NCI-H345 treated with DMSO at 0.1 percent for 48 hours (cell line): ENCODE results near the gene CDH4.

Experiments used
- DNase-seq: peaks from one replicate; lab custom pipeline; 2025; ENCODE audit not compliant: unreplicated experiment; lab: John Stamatoyannopoulos, UW

CDH4 gene

DNA sequence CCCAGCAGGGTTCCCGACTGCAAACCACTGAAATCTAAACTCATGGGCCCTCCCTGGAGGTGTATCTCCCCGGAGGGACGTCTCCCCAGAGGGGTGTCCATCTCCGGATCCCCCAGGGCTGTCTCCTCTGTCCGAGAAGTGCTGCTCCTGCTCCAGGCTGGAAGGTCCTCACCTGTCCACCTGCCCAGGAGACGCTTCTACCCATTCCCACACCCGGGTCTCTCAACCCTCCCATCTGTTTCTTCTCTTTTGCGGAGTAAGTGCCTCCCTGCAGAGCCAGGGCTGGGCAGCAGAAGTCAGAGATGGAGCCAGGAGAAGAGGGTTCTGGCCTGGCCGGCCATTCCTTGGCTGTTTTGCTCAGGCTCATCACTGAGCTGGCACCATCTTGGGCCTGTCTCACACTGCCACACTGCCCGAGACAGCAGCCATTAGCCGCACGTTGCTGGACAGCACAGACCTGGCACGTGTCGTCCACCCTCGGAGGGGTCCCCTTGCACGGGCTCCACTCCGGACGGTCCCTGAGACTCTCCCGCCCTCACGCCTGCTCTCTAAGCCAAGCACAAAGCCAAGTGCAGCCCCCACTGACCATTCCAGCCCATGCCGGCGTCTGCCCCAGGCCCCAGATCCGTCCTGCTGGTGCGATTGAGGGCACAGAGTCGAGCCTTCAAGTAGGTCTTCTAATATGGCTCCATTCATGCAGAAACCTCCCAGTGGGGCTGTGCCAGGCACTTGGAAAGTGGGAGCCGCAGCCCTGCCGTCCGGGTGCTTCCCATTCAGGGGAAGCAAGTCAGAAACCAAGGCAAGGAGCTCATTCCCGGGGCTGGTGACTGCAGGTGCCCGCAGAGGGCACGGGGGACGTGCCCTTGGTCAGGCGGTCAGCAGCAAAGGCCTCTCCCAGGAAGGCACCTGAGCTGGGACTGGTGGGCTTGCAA lies 445.9 kb downstream of the CDH4 start:
- DNase-seq, result no peak

DNA sequence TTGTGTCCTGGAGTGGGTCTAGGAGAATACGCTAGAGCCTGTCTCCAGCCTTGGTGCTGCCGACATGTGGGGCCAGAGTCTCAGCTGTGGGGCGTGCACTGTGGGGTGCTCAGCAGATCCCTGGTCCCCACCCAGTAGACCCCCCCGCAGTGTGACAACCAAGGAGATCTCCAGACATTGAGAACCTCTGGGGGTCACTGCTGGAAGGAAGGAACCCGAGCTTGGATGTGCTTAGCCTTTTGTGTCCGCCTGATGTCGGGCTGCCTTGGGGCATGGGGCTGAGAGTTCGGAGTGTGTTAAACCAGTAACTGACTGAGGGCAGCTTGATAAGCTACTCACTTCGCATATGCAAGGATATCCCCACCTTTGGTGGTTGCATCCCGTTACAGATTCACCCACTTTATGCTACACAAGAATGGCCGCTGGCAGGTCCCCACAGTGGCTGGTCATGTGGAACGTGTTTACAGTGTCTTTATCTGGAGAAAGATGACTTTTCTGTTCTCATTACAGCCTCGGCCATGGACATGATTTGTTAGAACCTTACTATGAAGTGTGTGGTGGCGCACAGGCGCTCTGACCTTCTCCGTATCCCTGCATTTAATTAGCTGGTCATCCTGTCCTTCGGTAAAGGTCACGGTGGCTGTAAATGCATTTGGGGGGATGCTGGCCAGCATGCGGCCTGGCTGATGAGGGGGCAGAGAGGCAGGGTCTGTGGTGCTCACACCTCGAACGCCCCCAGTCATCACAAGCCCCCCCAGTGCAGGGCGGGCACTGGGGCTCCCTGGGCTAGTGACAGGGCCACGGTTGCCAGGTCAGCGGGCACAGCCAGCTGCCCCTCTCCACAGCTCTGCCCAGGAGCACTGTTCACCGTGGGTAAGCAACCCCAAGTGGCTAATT lies 446.8 kb downstream of the CDH4 start:
- DNase-seq, result no peak

DNA sequence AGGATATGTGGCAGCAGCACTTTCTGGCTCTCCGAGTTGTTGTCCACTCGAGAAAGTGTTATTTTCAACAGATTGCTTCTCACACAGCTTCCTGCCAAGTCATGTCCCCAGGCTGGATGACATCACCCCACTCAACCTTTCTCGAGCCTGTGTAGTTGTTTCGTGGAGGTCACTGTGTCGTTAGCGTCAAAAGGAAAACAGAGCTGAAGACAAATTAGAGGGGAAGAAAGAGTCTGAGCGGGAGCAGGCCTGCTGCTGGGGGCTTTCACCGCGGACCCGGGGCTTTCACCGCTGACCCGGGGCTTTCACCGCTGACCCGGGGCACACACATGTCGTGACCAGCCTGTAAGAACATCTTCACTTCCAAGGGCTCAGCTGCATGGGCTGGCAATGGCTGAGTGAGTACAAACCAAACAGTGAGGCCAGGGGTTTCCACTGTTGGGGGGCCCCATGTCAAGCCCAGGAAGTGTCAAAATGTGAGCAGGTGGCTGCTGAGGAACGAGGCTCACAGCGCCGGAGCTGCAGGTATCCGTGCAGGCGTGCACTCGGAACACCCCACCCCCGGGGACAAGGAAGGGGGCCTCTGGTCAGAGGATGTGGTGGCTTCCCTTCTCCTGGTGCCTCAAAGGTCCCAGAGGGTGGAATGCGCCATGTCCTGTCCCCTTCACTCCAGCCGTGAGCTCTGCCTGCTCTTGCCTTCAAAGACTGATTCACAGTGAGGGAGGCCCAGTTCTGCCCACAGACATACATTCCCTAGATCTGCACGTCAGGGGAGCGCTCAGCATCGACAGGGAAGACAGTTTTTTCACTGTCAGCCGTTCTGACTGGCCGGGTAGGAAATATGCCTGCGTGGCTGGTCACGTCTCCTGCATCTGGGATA lies 447.7 kb downstream of the CDH4 start:
- no peak for DNase-seq

DNA sequence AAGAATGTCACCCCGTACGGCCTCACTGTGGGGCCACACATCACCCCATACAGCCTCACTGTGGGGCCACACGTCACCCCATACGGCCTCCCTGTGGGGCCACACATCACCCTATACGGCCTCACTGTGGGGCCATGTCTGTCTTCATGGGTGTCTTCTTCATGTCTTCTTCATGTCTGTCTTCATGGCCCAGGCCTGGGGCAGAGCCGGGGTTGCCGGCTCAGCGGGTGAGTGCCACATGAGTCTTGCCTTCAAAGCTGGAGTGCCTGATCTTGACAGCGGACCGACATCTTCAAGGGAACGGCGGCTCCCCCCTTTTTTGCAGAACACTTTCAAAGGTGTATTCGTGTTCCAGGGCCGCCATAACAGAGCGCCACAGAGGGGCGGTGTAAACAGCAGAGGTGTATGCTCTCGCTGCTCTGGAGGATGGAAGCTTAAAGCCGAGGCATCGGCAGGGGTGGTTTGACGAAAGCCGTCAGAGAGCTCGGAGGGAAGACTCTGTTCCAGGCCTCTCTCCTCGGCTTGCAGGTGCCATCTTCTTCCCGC lies 448.6 kb downstream of the CDH4 start:
- DNase-seq, result no peak

DNA sequence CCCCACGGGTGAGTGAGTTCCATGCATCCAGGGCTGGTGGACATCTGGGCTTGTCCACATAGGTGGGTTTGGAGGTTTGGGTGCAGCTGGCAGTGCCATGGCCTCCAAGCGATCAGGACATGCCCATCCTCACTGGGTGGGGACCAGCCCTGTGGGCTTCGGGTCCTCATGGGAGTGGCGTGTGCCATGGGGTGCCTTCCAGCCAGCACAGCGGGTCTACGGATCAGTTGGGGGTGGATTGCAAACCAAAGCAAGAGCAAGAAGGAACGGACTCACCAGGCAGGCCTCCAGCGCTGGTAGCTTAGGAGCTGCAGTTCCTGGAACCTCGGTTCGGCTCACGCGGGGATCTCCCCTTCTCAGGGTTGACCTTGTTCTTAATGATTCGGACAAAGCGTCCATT lies 449.3 kb downstream of the CDH4 start:
- no peak for DNase-seq

DNA sequence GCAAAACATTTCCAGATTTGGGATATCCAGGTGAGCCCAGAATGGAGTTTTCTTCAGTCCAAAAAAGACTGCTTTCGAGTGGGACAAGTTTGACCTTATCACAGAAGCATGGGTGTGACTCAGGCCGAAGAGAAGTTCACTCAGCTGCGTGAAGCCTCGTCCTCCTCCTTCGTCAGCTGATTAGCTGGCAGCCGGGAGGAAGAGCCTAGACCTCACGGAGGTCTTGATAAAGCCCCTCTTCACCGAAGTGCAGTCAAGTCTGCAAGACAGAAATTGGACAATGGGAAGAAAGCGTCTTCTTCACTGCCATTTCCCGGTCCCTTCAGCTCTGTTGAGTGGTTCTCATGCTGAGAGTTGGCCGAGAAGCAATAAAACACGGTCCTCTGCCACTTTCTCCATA lies 449.7 kb downstream of the CDH4 start:
- DNase-seq, result no peak

DNA sequence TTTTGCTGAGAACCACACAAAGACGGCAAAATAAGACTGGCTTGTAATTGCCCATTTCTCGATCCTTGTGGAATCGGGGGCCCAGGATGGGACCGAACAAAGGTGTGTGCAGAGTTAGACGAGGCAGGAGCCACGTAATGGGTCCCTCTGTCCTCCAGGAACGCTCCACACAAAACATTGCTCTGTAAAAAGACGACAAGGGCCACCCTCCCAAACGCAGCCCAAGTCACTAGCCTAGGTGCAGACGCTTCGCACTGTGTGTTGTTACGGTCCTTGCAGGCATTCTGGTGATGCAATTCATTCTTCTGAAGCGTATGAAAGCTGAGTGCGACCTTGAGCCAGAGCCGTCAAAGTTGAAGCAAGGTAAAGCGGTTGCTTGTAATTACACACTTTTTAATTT lies 450.2 kb downstream of the CDH4 start:
- no peak for DNase-seq

DNA sequence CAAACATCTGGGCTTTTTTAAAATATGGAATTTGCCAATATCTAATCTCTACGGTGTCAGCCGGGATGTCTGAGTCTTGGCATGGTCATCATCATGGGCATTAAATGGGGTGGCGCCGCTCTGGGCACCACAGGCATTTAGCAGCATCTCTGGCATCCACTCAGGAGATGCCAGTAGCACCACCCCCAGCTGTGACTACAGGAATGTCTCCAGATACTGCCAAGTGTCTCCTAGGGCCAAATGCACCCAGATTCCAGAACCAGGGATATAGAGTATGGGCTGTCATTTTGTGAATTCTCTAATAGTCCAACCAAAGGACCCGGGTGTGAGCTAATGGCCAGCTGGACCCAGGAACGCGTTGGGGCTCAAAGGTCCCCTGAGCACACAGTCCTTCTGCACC lies 452.6 kb downstream of the CDH4 start:
- no peak for DNase-seq

DNA sequence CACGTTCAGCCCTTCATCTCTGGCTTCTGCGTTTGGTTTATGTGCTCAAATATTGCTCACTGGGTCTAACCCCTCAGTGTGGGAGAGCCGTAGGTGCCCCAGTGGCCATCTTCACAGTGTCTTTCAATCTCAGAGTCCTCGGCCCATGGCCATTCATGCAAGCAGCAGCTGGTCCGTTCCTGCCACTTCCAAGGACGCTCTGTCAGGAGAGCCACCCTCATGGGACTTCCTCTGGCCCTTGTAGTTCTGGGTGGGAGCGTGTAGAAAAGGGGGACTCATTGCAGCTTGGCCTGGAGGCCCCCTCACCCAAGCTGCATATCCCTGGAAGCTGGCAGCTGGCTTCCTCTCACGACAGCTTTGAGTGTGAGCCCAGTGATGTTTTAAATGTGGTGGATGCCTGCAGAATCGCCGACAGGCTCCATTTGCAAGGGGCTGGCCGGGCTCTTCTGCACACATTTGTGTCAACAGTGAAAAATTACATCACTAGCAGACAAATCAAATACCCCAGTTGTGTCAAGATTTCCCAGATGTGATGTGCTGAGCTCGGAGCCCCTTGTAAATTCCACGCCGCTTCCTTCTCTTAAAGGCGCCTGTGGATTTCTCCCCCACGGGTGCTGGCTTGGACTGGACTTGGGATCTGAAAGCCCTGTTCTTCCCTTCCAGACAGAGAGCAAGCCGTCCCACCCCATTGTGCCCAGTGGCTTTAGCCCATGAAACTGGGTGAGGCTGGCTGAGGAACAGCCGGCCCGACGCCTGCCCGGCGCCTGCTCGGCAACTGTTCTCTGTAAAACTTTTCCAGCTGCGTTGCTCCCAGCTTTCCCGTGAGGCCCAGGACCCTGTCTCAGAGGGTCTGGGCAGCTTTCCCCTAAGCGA lies 453.6 kb downstream of the CDH4 start:
- DNase-seq, result no peak

DNA sequence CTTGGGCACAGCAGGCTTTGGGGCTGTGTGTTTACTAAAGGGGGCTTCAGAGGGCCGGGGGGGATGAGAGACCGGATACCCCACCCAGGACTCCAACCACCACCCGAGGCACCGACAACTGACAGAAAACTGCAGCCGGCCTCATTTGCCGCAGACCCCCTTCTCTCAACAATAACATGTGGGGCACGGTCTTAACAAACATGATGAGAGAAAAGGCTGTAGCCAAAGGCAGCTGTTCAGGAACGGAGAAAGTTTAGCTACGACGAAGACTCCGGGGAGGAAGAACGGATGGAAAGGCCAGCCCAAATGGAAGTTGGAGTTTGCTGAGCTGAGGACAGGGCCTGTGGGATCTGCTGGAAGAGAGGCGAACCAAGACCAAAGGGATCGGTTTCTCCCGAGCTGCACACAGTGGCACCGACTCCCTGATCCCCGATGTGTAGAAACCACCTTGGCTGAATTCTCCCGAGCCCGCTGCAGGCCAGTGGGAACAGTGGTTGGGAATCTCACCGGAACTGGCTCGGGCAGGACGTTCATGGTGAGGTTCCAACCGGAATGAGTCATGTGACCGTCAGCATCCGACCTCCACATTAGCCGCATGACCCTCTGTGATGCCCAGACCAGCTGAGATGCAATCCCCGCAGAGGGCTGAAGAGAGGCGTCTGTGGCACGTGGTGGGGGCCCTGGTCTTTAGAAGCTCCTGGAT lies 454.3 kb downstream of the CDH4 start:
- DNase-seq, result no peak

DNA sequence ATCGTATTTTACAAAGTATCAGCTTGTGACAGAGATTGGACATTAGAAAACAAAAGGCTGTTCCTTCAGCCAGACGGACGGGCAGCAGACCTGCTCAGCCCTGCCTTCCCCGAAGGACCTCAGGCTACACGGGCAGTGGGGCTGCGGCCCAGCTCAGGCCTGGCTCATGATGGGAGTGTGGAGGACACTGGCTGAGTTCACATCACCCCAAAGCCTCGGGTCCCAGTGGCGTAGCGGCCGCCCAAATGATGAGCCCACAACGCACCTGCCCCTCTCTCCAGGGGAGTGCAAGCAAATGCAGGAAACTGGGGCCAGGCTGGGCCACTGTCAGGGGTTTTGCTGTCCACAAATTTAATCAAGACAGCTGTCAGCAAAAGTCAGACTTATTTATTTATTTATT lies 456.8 kb downstream of the CDH4 start:
- no peak for DNase-seq

DNA sequence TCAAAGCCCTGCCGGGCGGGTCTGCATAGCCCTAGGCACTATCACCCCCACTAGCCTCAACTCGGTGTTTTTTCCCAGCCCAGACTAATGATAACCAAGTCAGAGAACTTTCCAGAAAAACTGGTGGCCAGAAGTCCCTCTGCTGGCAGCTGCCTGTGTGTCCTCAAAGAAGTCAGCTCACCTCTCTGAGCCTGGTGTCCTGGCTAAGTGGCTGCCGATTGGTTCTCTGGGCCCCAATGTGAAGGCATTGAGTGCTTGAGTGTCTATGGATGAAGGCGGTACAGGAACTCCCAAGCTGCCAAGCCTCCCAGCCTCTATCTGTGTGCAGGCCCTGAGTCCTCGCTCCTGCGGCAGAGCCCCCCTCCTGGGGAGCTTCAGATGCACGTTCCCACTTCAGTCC lies 458.0 kb downstream of the CDH4 start:
- DNase-seq, result no peak

DNA sequence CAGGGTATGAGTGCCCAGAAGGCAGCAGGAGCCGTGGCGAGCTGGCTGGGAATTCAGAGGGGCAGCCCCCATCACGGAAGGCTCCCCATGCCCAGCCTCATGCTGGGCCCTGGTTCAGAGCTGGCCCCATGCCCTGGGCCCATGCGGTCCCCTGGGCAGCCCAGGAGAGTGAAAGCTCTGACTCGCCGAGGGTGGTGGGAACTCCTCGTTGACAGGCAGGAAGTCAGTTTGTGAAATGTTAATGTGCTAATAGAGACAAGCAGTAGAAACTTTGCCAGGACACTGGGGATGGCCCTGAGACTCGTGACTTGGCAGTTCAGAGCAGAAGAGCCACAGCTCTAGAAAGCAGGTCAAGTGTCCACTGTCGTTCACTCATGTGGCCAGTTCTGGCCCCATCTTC lies 460.6 kb downstream of the CDH4 start:
- no peak for DNase-seq

DNA sequence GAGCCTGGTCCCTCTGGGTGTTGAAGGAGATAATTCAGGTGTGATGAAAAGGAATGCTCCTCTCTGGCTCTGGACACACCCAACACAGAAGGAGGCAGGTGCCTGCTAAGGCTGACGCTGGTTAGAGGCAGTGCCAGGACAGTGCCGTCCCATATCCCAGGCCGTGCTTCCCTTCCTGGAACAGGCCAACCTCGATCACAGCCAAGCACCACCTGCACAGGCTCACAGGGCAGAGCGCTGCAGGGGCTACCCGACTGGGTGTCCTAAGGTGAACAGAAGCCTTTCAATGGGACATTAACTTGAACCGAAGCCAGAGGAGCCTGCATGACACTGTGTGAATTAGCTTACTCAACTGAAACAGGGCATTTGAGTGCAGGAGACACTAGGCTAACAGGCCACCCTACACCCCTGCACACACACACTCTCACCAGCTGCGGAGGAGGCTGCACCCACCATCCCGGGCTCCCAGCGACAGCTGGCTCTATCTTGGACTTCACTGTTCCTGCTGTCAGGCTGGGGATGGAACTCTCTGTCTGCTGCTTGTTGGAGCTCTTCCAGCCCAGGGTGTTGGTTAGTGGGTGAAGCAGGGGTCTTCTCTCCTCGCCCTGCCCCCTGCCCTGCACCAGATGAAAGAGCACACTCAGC lies 466.4 kb downstream of the CDH4 start:
- no peak for DNase-seq

DNA sequence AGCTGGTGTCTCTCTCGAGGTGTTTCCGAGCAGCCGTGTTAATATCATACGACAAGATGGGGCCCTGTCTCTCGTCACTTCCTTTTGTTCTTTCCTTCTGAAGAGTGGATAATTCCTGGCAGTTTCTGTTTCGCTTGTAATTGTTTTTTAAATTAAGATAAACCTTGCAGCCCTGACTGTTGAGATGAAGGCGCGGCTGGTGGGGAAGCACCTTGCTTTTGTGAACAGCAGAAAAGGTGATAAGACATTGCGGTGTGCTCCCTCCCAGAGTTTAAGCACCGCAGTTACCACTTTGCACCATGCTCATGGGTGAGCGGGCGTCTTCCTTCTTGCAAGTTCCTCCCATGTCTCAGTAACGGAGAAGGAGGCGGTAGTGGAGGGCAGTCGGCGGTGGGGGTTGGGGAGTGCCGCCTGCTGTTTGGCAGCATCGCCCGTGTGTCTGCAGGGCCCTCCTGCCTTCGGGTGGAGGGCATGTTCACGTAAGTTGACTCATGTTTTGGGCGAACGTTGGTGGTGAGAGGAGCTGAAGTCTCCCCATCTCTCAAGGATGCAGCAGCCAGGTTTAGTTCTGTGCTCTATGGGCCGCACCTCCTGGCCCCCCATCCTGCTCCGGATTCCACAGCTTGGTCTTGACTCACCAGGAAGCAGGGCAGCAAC lies 467.8 kb downstream of the CDH4 start:
- DNase-seq, result no peak

DNA sequence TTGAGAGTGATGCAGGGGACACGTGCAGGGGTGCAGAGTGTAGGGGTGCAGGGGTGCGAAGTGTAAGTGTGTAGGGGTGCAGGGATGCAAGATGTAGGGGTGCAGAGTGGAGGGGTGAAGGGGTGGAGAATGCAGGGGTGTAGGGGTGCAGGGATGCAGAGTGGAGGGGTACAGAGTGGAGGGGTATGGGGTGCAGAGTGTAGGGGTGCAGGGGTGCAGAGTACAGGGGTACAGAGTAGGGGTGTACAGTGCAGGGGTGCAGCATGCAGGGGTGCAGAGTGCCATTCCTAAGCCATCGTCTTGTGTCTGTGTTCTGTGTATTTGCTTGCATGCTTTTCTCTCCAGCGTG lies 468.3 kb downstream of the CDH4 start:
- DNase-seq, result no peak

DNA sequence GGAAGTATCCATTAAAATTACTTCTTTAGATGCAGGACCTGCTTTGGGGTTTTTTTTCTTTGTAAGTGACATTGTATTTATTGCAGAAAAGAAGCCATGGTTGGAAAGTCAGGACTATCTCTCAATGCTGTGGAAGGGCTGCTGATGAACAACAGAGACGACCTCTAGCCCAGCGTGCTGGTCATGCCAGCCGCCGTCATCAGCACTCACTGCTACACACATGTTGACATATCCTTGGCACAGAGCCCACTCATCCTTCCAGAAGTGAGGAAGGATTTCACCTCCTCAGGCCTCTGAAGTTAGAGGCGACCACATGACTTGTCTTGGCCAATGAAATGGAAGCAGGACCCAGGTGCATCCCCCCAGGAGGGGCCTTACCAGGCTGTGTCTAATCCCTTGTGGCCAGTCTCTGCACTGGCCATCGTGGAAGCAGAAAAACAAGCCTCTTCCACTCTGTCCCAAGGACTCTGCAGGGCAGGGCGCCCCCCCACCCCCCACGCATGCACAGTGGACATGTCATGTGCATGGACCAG lies 470.2 kb downstream of the CDH4 start:
- no peak for DNase-seq
